MG63 (cell line): ENCODE results near the gene CCDC194. TPM values are rescaled to one million over a fixed set of nuclear protein-coding genes. Genes with fewer than 3 reads are reported as not detected.

Source experiments
- DNase-seq: peaks from one replicate; pipeline ENCODE4 v3.0.0-alpha.2; 2020
- H3K27me3 ChIP-seq: fragments of 250-450 bp; sonication (Bioruptor Pico); 2 replicates; pipeline ENCODE4 v1.5.1; 2020; ENCODE audit warnings: mild to moderate bottlenecking, moderate library complexity
- H3K36me3 ChIP-seq: fragments of 250-450 bp; sonication (Bioruptor Pico); 2 replicates; pipeline ENCODE4 v1.5.1; 2020; ENCODE audit warnings: mild to moderate bottlenecking, moderate library complexity
- H3K4me3 ChIP-seq: fragments of 250-450 bp; sonication (Bioruptor Pico); 2 replicates; pipeline ENCODE4 v1.5.1; 2020; ENCODE audit warnings: mild to moderate bottlenecking, moderate library complexity
- H3K9me3 ChIP-seq: fragments of 250-450 bp; sonication (Bioruptor Pico); 2 replicates; pipeline ENCODE4 v1.5.1; 2020; ENCODE audit warnings: mild to moderate bottlenecking, moderate library complexity
- total RNA-seq: library from RNA; depleted of rRNA; stranded (reverse); fragments of >200 nt; shearing (Covaris generic); gene quantifications from 2 replicates; pipeline ENCODE4 v1.2.3, GENCODE V29; 2014; ENCODE audit warnings: low replicate concordance; rRNA removed

Gene CCDC194
- total RNA-seq, 1 experiment from 2014 or later = not detected

DNA sequence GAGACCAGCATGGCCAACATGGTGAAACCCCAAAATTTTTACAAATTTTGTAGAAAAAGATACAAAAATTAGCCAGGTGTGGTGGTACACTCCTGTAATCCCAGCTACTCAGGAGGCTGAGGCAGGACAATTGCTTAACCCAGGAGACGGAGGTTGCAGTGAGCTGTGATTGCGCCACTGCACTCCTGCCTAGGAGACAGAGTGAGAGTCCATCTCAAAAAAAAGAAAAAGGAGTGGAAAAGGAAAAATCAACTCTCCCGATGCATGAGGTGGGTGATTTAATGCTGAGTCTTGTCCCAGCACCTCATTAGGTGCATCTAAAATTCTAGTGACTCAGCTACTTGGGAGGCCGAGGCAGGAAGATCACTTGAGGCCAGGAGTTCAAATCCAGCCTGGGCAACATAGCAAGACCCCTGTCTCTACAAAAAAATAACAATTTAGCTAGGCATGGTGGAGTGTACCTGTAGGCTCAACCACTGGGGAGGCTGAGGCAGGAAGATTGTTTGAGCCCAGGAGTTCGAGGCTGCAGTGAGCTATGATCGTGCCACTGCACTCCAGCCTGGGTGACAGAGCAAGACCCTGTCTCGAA, 36.8 kb downstream of the CCDC194 start:
- no peak for DNase-seq
- Histone ChIP-seq H3K27me3 (no peaks in the 10 kb centered on the region), H3K9me3 (no peaks in the 10 kb centered on the region), H3K4me3 (no peak overlapping the region), H3K36me3 (no peaks in the 10 kb centered on the region)

DNA sequence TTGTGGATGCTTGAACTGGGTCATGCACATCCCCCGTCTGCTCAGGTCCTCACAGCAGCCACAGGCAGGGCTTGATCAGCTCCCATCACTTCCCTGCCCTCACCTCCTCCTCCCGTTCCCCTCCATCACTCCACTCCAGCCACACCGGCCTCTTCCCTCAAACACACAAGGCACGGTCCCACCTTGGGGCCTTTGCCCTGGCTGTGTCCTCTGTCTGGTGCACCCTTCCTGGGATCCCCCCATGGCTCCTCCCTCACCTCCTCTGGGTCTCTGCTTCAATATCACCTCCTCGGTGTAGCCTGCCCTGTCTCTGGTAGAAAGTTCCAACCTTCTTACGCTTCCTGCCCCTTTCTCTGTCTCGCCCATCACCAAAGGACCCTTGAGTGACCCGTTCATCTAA, 40.6 kb downstream of the CCDC194 start:
- Histone ChIP-seq H3K9me3 (no peaks in the 10 kb centered on the region), H3K36me3 (no peaks in the 10 kb centered on the region), H3K27me3 (no peaks in the 10 kb centered on the region), H3K4me3 (no peak overlapping the region)
- DNase-seq = no peak

DNA sequence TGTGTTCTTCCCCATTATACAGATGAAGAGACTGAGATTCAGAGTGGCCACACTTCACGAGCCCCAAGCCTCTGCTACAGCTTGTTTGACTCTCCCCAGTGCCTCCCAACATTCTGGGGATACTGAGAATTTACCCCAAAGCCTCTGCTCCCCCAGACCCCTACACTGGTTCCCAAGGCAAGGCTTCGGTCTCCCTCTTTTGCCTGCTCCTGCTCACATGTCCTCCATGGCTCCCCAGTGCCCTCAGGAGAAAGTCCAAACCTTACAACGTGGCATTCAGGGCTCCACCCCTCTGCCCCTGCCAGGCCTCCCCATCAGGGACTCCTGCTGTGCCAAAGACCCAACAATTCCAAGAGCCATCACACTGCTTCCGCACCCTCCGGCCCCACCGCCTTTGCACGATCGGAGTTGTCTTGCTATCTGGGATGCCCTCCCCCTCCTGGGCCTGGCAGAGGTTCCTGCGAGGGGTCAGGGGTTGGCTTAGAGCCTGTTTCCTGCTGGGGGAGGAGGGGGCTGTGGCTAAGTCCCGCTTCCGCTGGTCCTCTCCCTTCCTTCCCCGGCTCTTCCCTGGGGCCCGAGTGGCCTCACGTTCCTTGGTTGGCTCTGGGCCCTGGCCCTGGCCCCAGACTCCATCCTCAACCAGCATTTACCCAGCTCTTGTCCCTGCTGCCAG, 41.3 kb downstream of the CCDC194 start:
- no peak for DNase-seq
- no peaks in the 10 kb centered on the region for H3K27me3 ChIP-seq

DNA sequence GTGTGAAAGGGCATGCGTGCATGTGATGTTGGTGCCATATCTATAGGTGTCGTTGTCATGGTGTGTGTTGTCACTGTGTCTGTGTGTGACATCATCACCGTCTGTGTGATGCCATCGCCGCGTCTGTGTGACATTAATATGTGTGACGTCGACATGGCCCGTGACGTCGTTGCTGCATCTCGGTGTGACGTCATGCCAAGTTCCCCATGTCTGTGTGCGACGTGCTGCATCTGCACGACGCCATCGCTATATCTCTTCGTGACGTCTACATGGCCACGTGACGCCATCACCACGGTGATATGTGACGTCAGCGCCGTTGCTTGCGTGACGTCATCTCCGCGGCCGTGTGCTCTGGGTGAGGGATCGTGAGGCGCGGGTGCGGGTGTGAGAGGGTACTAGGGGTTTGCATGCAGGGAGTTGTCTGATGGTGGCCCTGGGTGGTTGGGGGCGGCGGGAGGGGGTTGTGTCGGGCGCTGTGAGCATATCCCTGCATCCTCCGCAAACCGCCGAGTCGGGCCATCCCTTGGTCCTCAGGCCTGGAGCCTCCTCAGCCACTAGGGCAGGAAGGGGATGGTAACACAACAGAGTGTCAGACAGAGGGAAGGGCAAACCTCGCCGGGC, 42.1 kb downstream of the CCDC194 start:
- Histone ChIP-seq H3K27me3 (no peaks in the 10 kb centered on the region), H3K36me3 (no peaks in the 10 kb centered on the region), H3K4me3 (no peak overlapping the region), H3K9me3 (no peaks in the 10 kb centered on the region)
- no peak for DNase-seq

More for the DNA sequence above, 41.3 kb downstream of the CCDC194 start:
- Histone ChIP-seq H3K36me3 (no peaks in the 10 kb centered on the region), H3K4me3 (no peak overlapping the region), H3K9me3 (no peaks in the 10 kb centered on the region)

- peak; percentile 66 for DNase-seq
- Histone ChIP-seq H3K27me3 (no peaks in the 10 kb centered on the region), H3K36me3 (no peaks in the 10 kb centered on the region; the same call in 1 of the 2 replicates), H3K4me3 (no peak overlapping the region), H3K9me3 (no peaks in the 10 kb centered on the region)
Observed at GRCh38 chr19:17348700-17349099, 45.3 kb downstream of the CCDC194 start.

- DNase-seq = no peak
- Histone ChIP-seq H3K36me3 (no peaks in the 10 kb centered on the region; the same call in 1 of the 2 replicates), H3K4me3 (no peak overlapping the region), H3K27me3 (no peaks in the 10 kb centered on the region), H3K9me3 (no peaks in the 10 kb centered on the region)
Observed at GRCh38 chr19:17347877-17348276, 46.1 kb downstream of the CCDC194 start.

- Histone ChIP-seq H3K4me3 (no peak overlapping the region), H3K36me3 (no peaks in the 10 kb centered on the region; the same call in 1 of the 2 replicates), H3K9me3 (no peaks in the 10 kb centered on the region), H3K27me3 (no peaks in the 10 kb centered on the region)
- peak; percentile 40 for DNase-seq
Observed at GRCh38 chr19:17347361-17347760, 46.6 kb downstream of the CCDC194 start.

GRCh38 chr19:17346109-17346671, 47.8 kb downstream of the CCDC194 start:
- Histone ChIP-seq H3K27me3 (no peaks in the 10 kb centered on the region), H3K9me3 (no peaks in the 10 kb centered on the region), H3K4me3 (no peak overlapping the region), H3K36me3 (no peaks in the 10 kb centered on the region; the same call in none of the 2 replicates)
- DNase-seq = peak; percentile 67

DNA sequence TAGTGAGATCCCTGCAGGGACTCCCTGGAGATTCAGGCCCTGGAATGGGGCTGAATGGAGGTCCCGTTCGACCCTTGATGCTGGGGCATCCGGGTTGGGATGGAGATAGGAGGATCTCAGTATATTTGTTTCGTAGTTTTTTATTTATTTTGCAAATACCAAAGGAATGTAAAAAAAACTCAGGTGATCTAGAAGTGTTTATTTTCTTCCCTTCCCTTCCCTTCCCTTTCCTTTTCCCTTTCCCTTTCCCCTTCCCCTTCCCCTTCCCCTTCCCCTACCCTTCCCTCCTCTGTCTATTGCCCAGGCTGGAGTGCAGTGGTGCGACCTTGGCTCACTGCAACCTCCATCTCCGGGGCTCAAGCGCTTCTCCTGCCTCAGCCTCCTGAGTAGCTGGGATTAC, 52.2 kb downstream of the CCDC194 start:
- no peak for DNase-seq
- Histone ChIP-seq H3K4me3 (no peak overlapping the region), H3K36me3 (peaks cover 14% of the 10 kb centered on the region), H3K27me3 (no peaks in the 10 kb centered on the region), H3K9me3 (no peaks in the 10 kb centered on the region)

GRCh38 chr19:17341386-17341785, 52.6 kb downstream of the CCDC194 start:
- Histone ChIP-seq H3K36me3 (peaks cover 14% of the 10 kb centered on the region), H3K9me3 (no peaks in the 10 kb centered on the region), H3K27me3 (no peaks in the 10 kb centered on the region), H3K4me3 (no peak overlapping the region)
- DNase-seq = no peak

- H3K9me3 ChIP-seq = no peaks in the 10 kb centered on the region
- no peak overlapping the region for H3K4me3 ChIP-seq
- no peak for DNase-seq
- H3K36me3 ChIP-seq = peaks cover 14% of the 10 kb centered on the region
- no peaks in the 10 kb centered on the region for H3K27me3 ChIP-seq
Observed at GRCh38 chr19:17340871-17341357, 53.1 kb downstream of the CCDC194 start.

Other genes starting within 250 kb of the CCDC194 start
- 63.4 and 77.0 TPM in 2 replicates for gene USE1, start 178.8 kb downstream of the CCDC194 start, total RNA-seq
- 2.8 and 7.8 TPM in 2 replicates for gene OCEL1, start 168.0 kb downstream of the CCDC194 start, total RNA-seq
- 87.8 and 95.5 TPM in 2 replicates for gene NR2F6, start 148.3 kb downstream of the CCDC194 start, total RNA-seq
- not detected in 2 replicates for gene USHBP1, start 129.5 kb downstream of the CCDC194 start, total RNA-seq
- 112 and 258 TPM in 2 replicates for gene BABAM1, start 126.8 kb downstream of the CCDC194 start, total RNA-seq
- gene ANKLE1, start 112.3 kb downstream of the CCDC194 start, total RNA-seq = 0.10 and 0.46 TPM in 2 replicates
- gene ABHD8, start 90.8 kb downstream of the CCDC194 start, total RNA-seq = 1.3 TPM in 1 of 2 replicates, not detected in the other
- gene MRPL34, start 88.3 kb downstream of the CCDC194 start, total RNA-seq = 17.2 and 26.2 TPM in 2 replicates
- 9.1 and 11.6 TPM in 2 replicates for gene DDA1, start 84.6 kb downstream of the CCDC194 start, total RNA-seq
- 1.4 and 3.6 TPM in 2 replicates for gene ANO8, start 59.3 kb downstream of the CCDC194 start, total RNA-seq
- gene GTPBP3, start 56.6 kb downstream of the CCDC194 start, total RNA-seq = 23.2 and 25.7 TPM in 2 replicates
- not detected in 2 replicates for gene PLVAP, start 16.9 kb downstream of the CCDC194 start, total RNA-seq
- gene BST2, start 11.4 kb upstream of the CCDC194 start, total RNA-seq = 128 and 138 TPM in 2 replicates
- 28.8 and 78.4 TPM in 2 replicates for gene MVB12A, start 25.9 kb upstream of the CCDC194 start, total RNA-seq
- not detected in 2 replicates for gene TMEM221, start 54.5 kb upstream of the CCDC194 start, total RNA-seq
- not detected in 2 replicates for gene NXNL1, start 66.7 kb upstream of the CCDC194 start, total RNA-seq
- gene SLC27A1, start 76.3 kb upstream of the CCDC194 start, total RNA-seq = 6.3 and 6.5 TPM in 2 replicates
- gene PGLS, start 117.5 kb upstream of the CCDC194 start, total RNA-seq = 87.7 and 149 TPM in 2 replicates
- gene COLGALT1, start 161.5 kb upstream of the CCDC194 start, total RNA-seq = 146 and 155 TPM in 2 replicates